GM18861 (cell line): ENCODE measurements around the gene PTH1R.
A peak's percentile ranks its signal among the peaks of the same experiment; 100 is the strongest.

ENCODE experiments used
- ATAC-seq: cut with Tn5 transposase; IDR thresholded peaks from one replicate; pipeline ENCODE4 v1.9.1; 2021; ENCODE audit not compliant: unreplicated experiment

The PTH1R gene

DNA sequence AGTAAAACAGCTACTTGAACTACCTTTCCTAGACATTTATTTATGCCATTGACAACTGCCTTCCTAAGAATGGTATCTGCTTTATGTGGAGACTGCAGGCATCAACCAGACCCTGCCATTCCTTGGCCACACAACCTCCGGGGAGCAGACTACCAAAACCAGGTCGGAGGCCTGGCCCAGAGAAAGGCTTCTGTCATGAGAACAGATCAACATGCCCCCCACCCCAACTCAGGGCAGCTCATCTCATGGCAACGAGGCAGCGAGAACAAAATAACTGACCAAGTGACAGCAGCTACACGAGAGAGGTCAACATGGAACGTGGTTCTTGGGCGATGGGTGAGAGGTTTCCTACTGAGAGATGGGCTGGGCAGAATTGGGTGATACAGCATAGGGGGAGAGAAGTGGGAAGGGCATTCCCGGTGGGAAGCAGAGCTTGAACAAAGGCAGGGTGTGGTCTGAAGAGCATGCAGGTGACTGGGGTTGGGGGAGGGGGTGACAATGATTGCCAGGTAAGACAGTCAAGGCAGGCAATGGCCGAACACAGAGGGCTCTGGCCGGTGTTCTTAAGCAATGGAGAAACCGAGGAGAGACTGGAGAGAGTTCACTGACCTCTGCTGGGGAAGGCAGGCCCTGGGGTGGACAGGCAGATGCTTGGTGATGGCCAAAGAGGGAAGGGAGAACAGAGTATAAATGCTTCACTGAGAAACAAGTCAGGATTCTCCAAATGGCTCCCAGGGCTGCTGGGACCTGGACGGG, 65.1 kb downstream of the PTH1R start:
- ATAC-seq = no peak

DNA sequence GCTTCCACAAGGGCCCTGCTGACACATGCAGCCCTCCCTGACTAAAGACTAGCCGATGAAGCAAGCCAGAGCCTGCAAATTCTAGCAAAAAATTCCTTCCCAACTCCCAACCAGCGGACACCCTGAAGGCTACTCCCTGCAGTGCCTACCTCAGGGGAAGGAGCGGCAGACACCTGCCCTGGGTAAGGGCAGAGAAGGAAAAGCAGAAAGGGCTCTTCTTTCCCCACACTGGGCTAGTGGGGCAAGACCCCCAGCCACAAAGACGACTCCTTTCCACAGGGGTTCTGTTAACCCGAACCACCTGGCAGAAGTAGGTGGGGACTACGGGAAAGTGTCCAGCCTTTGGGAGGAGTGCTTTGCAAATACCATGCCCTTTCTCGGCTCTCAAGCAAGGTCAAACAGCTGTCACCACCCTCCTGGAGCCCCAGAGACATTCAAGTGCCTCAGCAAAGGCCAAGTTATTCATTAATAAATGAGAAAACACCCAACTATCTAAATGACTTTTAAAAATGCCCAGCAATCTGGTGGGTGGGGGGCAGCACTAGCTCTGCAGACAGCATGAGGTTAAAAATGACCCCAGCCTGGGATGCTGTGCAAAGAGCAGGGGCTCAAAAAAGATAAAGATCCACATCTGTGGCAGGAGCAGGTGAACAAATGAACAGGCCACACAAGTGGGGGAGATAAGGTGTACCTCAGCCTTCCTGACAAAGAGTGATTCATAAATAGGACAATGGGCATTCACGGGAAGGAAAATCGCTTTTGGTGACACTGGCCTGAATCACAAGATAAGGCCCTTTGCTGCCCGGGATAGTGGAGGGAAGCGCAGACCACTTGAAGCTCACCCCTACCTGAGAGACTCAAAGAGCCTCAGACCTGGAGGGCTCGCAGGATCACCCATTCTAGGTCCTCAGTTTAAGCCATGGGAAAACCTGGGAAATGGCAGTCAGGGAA, 66.0 kb downstream of the PTH1R start:
- peak; percentile 45 for ATAC-seq

DNA sequence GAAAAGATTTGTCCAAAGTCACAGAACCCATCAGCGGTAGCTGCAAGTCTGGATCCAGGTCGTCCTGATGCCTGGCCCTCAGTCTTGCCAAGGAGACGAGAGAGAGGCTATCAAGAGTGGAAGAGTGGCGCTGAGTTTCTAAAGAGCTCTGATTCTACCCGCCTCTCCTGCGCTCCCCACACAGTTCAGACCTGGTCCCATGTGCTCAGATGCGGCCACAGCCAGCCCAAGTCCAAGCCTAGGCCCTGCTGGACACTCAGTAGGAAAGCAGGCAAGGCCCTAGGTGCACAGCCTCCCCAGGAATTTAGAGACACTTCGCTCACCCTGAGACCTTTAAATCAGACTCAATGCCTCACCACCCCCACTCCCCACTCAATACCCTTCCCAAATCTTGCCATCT, 66.7 kb downstream of the PTH1R start:
- no peak for ATAC-seq

DNA sequence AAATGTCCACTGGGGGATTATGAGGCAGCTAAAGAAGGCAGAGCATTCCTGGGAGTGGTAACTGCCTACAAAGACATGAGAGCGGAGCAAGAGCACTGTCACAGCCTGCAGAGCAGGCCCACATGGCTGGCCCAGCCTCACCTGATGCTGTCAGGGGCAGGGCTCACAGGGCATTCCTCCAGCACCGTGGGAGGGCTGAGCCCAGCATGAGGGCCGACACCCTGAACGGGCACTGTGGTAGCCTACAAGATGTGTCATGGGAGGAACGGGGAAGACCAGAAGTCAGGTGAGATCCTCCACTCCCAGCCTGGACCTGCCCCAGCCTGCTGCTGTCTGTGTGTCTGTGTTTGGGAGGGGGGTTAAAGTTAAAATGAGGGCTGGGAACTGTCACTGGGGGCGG, 68.9 kb downstream of the PTH1R start:
- no peak for ATAC-seq

DNA sequence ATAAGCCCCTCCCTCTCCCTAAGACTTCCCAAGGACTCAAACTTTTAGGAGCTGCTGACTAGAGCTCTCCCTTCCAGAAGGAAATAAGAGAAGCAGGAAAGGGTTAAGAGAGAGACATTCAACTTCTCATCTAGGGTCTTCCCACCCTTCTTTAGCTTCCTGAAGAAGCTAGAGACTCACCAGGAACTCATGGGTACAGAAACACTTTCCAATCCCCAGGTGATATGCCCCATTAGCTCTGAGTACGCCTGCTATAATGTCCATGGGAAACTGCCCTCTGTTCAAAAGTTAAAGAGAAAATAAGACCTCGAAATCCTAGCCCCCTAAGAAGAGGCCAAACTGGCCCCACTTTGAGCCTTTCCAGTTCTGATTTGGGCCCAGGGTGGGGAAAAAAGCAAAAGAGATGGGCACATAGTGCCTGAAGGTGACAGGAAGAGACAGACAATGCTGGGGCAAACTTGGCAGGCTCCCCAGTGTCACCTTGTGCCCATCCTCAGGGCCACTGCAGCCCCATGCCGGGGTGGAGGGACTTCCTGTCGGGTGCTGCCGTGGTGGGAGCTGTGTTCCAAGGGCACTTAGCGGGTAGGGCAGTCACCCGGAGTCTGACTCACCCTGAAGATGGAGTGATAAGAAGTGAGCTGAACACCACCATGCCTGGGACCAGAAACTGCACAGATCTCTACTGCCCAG, 69.5 kb downstream of the PTH1R start:
- no peak for ATAC-seq

DNA sequence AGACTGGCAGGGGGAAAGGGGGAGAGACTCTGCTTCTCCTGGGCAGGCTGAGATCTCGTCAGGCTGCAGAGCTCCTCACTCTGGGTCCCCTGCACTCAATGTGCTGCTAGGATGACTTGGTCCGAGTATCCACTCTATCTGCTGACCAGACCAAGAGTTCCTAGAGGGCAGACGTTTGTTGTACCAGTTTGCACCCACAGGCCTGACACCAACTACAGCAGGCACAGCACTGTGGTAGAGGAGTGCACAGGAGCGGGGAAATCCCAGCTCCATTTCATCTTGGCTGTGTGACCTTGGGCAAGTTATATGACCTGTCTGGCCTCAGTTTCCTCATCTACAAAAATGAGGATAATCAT, 70.0 kb downstream of the PTH1R start:
- ATAC-seq = no peak

DNA sequence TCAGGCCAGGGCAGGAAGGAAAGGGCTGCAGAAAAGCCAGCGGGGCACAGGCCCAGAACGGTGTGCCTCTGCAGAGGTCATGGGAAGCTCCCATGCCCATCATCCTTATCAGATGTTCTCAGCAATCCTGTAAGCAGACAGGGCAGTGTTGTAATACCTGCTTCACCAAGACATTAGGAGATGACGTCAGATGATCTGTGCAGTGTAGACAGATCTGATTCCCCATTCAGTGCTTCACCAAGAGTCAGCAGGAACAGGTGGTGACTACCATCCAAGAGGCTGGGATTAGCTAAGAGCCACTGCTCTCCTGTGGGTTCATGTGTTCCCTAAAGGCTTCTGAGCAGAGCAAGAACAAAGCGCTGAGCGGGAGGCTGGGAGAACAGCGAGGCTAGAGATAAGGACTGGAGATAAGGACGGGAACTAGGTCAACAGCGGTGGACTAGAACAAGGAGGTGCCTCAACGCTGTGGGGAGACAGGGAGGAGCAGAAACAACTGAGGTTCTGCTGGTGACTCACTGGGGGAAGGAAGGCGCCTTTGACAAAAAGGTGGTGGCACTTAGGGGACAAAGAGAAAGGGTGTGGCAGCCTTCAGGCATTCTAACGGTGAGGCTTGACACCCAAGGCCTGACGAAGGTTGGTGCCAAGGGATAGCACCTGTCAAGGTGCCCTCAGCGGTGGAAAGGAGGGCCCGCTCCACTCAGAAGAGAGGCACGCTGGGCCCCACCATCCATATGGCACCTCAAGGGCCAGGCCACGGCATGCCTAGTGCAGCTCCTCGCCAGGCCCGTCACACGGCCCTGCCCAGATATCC, 70.7 kb downstream of the PTH1R start:
- ATAC-seq = no peak

DNA sequence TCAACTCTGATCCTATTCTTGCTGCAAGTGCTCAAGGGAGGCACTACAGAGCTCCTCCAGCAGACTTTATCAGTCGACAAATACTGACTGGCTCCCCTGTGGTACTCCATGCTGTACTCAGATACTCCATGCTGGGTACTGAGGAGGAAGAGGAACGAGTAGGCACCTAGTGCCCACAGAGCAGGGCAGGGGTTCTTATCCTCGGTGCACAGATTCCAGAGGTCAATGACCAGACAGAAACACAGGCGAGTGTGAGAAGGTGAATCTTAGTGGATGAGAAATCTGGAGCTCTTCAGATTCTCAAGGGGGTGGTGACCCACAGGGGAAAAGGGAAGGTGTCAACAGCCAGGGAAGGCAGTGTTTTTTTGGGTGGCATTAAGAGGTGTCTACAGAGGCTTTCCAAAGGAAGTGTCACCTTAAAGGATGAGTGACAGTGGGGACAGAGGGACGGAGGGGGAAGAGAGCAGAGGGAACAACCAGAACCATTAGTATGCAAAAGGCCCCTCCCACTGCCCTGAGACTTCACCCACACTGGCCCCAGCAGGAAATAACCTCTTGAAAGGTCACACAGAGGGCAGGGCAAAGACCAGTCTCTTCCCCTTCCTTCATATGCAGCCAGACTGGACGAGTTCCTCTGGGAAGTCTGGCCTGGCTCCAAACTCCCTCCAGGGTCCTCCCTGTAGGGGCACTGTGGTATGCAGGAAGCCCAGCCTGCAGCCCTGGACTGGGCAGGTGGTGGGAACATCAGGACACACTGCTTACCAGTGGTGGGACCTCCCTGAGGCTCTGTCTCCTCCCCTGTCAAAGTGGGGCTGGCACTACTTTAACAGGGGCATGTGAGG, 71.5 kb downstream of the PTH1R start:
- peak; percentile 41 for ATAC-seq

DNA sequence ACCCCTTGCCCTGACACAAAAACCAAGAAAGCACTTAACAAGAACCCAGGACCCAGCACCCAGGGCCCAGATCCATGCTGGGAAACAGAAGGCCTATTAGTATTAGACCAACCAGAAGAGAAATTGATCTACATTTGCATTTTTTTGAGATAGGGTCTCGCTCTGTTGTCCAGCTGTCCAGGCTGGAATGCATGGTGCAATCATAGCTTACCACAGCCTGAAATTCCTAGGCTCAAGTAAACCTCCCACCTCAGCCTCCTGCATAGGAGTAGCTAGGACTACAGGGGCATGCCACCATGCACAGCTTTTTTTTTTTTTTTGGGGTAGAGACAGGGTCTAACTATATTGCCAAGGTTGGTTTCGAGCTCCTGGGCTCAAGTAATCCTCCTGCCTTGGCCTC, 72.7 kb downstream of the PTH1R start:
- ATAC-seq = no peak

DNA sequence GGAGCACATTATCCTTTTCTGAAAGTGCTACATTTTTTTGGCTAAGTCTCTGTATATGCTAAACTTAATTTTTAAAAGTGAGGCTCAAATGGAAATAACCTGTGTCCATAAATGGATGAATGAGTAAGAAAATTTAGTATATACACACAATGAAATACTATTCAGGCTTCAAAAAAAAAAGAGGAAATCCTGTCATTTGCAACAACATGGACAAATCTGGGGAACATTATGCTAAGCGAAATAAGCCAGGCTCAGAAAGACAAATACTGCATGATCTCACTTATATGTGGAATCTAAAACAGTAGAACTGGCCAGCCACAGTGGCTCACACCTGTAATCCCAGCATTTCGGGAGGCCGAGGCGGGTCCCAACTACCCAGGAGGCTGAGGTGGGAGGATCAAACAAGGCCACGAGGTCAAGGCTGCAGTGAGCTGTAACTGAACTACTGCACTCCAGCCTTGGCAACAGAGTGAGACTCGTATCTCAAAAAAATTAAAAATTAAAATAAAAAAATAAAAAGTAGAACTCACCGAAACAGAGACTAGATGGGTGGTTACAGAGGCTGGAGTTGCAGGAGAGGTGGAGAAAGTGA, 73.2 kb downstream of the PTH1R start:
- no peak for ATAC-seq

DNA sequence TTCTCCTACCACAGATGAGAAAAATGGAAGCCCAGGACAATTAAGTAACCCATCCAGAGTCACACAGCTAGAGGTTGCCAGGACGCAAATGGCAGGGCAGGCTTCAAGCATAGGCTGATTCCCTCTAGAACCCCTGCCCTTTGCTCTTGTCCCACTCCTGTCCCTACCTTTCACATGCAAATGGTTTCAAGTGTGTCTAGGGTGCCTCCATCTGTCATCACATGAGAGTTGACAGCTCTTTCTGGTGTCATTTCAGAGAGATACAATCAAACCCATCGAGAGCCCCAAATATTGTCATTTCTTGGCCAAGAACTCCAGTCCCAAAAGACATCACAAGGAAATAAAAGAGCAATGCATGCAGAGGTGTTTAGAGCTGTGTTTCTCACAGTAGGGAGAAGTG, 75.3 kb downstream of the PTH1R start:
- ATAC-seq = no peak
